ENCODE data around the gene GGT6. TPM values are rescaled to one million over a fixed set of nuclear protein-coding genes. Genes with fewer than 3 reads are reported as not detected.
A peak's percentile ranks its signal among the peaks of the same experiment; 100 is the strongest.

The GGT6 gene
- 100 to 1,000 TPM in 2 of 3 donors, 10 to 100 TPM in 1; 98.0 to 219 (median 189) TPM for total RNA-seq
- long read RNA-seq, donor 1, transcript GGT6-202 (4 exons, 2,145 nt), result major isoform, 49 of 150 reads
- long read RNA-seq, donor 1, transcript GGT6-204 (4 exons, 2,482 nt), result minor isoform, 17 of 150 reads
- long read RNA-seq, donor 1, transcript GGT6-201 (3 exons, 2,534 nt), result minor isoform, 36 of 150 reads
- long read RNA-seq, donor 1, partial matches to known transcripts, result 28 of 150 reads
- long read RNA-seq, donor 1, other reads (novel, unspliced or antisense), result 15 of 150 reads
- long read RNA-seq, donor 2, transcript GGT6-202 (4 exons, 2,145 nt), result minor isoform, 29 of 113 reads
- long read RNA-seq, donor 2, transcript GGT6-204 (4 exons, 2,482 nt), result minor isoform, 17 of 113 reads
- long read RNA-seq, donor 2, transcript GGT6-201 (3 exons, 2,534 nt), result major isoform, 31 of 113 reads
- long read RNA-seq, donor 2, partial matches to known transcripts, result 2 of 113 reads
- long read RNA-seq, donor 2, other reads (novel, unspliced or antisense), result 32 of 113 reads

GRCh38 chr17:4560421-4560820 is at the start of gene GGT6:
Gene GGT6, minus strand, starts transcription at chr17:4560577. Its CDS starts 56 bp downstream, at chr17:4560521.
- H3K4me1 ChIP-seq (ENCODE audit: low read depth), result peaks cover 36% of the 10 kb centered on the region
- ATAC-seq (peak; percentile 79), DNase-seq (peak; percentile 93 to 94 (median 93))
- peak within 1 kb of the TSS; percentile 33 for H3K4me3 ChIP-seq
- no peak for TF ChIP-seq CTCF (IDR thresholded peaks at IDR 0.05)
- intact Hi-C loops (cut with DNase I, micrococcal nuclease), result no loop called here
- no peaks in the 10 kb centered on the region for H3K9me3 ChIP-seq
- no peaks in the 10 kb centered on the region for H3K36me3 ChIP-seq (ENCODE audit: low read depth)

- ATAC-seq (peak; percentile 51), DNase-seq (no peak)
- H3K4me3 ChIP-seq, result no peak overlapping the region
Measured at GRCh38 chr17:4610162-4610561, 49.8 kb upstream of the GGT6 start.

GRCh38 chr17:4609761-4610160 is 49.4 kb upstream of the GGT6 start:
- ATAC-seq (no peak), DNase-seq (no peak)
- intact Hi-C loops (cut with DNase I, micrococcal nuclease), result no loop called here

More at GRCh38 chr17:4610162-4610561, 49.8 kb upstream of the GGT6 start:
- intact Hi-C loops (cut with DNase I, micrococcal nuclease), result no loop called here
- H3K36me3 ChIP-seq (ENCODE audit: low read depth), result no peaks in the 10 kb centered on the region
- TF ChIP-seq CTCF (IDR thresholded peaks at IDR 0.05), result no peak
- H3K9me3 ChIP-seq, result no peaks in the 10 kb centered on the region
- H3K4me1 ChIP-seq (ENCODE audit: low read depth), result no peaks in the 10 kb centered on the region

GRCh38 chr17:4607773-4608187 is 47.4 kb upstream of the GGT6 start:
- ATAC-seq, result peak; percentile 33

More at GRCh38 chr17:4609761-4610160, 49.4 kb upstream of the GGT6 start:
- TF ChIP-seq CTCF (IDR thresholded peaks at IDR 0.05), result no peak
- H3K4me3 ChIP-seq, result no peak overlapping the region
- H3K36me3 ChIP-seq (ENCODE audit: low read depth), result no peaks in the 10 kb centered on the region
- no peaks in the 10 kb centered on the region for H3K4me1 ChIP-seq (ENCODE audit: low read depth)
- no peaks in the 10 kb centered on the region for H3K9me3 ChIP-seq

GRCh38 chr17:4607261-4607741 is 46.9 kb upstream of the GGT6 start:
- intact Hi-C loops (cut with DNase I, micrococcal nuclease), result no loop called here
- no peak for ATAC-seq

More at GRCh38 chr17:4607773-4608187, 47.4 kb upstream of the GGT6 start:
- TF ChIP-seq CTCF (IDR thresholded peaks at IDR 0.05), result no peak
- peak in 1 of 3 donors; percentile 67 for DNase-seq
- Histone ChIP-seq H3K9me3 (no peaks in the 10 kb centered on the region), H3K4me3 (no peak overlapping the region), H3K4me1 (ENCODE audit: low read depth) (no peaks in the 10 kb centered on the region), H3K36me3 (ENCODE audit: low read depth) (no peaks in the 10 kb centered on the region)
- intact Hi-C loops (cut with DNase I, micrococcal nuclease), result no loop called here

More at GRCh38 chr17:4607261-4607741, 46.9 kb upstream of the GGT6 start:
- H3K4me3 ChIP-seq, result no peak overlapping the region
- no peaks in the 10 kb centered on the region for H3K9me3 ChIP-seq
- H3K4me1 ChIP-seq (ENCODE audit: low read depth), result no peaks in the 10 kb centered on the region
- no peaks in the 10 kb centered on the region for H3K36me3 ChIP-seq (ENCODE audit: low read depth)
- no peak for TF ChIP-seq CTCF (IDR thresholded peaks at IDR 0.05)
- no peak for DNase-seq
